Adipocyte (in vitro differentiated cells): ENCODE measurements around the gene SECTM1.

ENCODE experiments used
- DNase-seq: peaks from one replicate; pipeline ENCODE4 v3.0.0-alpha.2; 2015; ENCODE audit warnings: low read depth
- H3K27me3 ChIP-seq: replicated peaks from 2 replicates; pipeline ENCODE4 v1.7.0; 2013; ENCODE audit warnings: mild to moderate bottlenecking, low read length, moderate library complexity; ENCODE audit not compliant: control insufficient read depth, insufficient read depth
- H3K36me3 ChIP-seq: 2 replicates; pipeline ENCODE4 v1.7.0; 2013; ENCODE audit warnings: low read length, mild to moderate bottlenecking, moderate library complexity; ENCODE audit not compliant: control insufficient read depth, insufficient read depth, severe bottlenecking
- H3K4me1 ChIP-seq: 2 replicates; pipeline ENCODE4 v1.7.0; 2013; ENCODE audit warnings: mild to moderate bottlenecking, low read length, moderate library complexity; ENCODE audit not compliant: control insufficient read depth, insufficient read depth
- H3K4me3 ChIP-seq: 2 replicates; pipeline ENCODE4 v1.7.0; 2013; ENCODE audit warnings: mild to moderate bottlenecking, low read length, moderate library complexity
- H3K9ac ChIP-seq: 2 replicates; pipeline ENCODE4 v1.7.0; 2013; ENCODE audit warnings: mild to moderate bottlenecking, low read length, moderate library complexity
- H3K9me3 ChIP-seq: 2 replicates; pipeline ENCODE4 v1.7.0; 2013; ENCODE audit warnings: mild to moderate bottlenecking, low read length, moderate library complexity; ENCODE audit not compliant: control insufficient read depth

The SECTM1 gene

DNA sequence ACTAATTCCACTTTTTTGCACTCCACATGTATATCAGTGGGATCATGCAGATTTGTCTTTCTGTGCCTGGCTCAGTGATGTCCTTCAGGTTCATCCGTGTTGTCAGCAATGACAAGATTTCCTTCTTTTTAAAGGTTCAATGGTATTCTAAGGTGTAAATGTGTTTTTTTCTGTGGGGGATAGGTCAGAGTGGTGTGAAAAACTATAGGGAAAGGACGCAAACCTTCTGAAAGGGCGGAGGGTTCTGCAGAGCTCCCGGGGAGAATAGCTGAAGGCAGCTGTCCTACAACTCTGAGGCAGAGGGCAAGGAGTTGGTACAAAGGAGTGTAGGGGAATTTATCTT is 38.1 kb downstream of the SECTM1 start:
- Histone ChIP-seq H3K9me3 (no peaks in the 10 kb centered on the region), H3K4me1 (peaks cover 33% of the 10 kb centered on the region), H3K36me3 (no peaks in the 10 kb centered on the region), H3K27me3 (no peaks in the 10 kb centered on the region), H3K9ac (no peak overlapping the region), H3K4me3 (no peak overlapping the region)
- no peak for DNase-seq

GRCh38 chr17:82294064-82294773 is 39.3 kb downstream of the SECTM1 start:
- Histone ChIP-seq H3K9ac (peak overlapping the region; percentile 79), H3K9me3 (no peaks in the 10 kb centered on the region), H3K4me3 (peak overlapping the region; percentile 68), H3K4me1 (peaks cover 33% of the 10 kb centered on the region), H3K27me3 (no peaks in the 10 kb centered on the region), H3K36me3 (no peaks in the 10 kb centered on the region)
- no peak for DNase-seq

- peak overlapping the region; percentile 89 for H3K9ac ChIP-seq
- DNase-seq, result peak; percentile 98
- no peaks in the 10 kb centered on the region for H3K27me3 ChIP-seq
- no peaks in the 10 kb centered on the region for H3K36me3 ChIP-seq
- H3K9me3 ChIP-seq, result no peaks in the 10 kb centered on the region
- peak overlapping the region; percentile 91 for H3K4me3 ChIP-seq
- H3K4me1 ChIP-seq, result peaks cover 25% of the 10 kb centered on the region
These were observed 41.1 kb downstream of the SECTM1 start for GRCh38 chr17:82292251-82293154.

- H3K36me3 ChIP-seq, result no peaks in the 10 kb centered on the region
- no peaks in the 10 kb centered on the region for H3K9me3 ChIP-seq
- no peak for DNase-seq
- H3K9ac ChIP-seq, result peak overlapping the region; percentile 89
- peaks cover 21% of the 10 kb centered on the region for H3K4me1 ChIP-seq
- no peaks in the 10 kb centered on the region for H3K27me3 ChIP-seq
- H3K4me3 ChIP-seq, result peak overlapping the region; percentile 91
These were observed 41.9 kb downstream of the SECTM1 start for GRCh38 chr17:82291582-82292250.

DNA sequence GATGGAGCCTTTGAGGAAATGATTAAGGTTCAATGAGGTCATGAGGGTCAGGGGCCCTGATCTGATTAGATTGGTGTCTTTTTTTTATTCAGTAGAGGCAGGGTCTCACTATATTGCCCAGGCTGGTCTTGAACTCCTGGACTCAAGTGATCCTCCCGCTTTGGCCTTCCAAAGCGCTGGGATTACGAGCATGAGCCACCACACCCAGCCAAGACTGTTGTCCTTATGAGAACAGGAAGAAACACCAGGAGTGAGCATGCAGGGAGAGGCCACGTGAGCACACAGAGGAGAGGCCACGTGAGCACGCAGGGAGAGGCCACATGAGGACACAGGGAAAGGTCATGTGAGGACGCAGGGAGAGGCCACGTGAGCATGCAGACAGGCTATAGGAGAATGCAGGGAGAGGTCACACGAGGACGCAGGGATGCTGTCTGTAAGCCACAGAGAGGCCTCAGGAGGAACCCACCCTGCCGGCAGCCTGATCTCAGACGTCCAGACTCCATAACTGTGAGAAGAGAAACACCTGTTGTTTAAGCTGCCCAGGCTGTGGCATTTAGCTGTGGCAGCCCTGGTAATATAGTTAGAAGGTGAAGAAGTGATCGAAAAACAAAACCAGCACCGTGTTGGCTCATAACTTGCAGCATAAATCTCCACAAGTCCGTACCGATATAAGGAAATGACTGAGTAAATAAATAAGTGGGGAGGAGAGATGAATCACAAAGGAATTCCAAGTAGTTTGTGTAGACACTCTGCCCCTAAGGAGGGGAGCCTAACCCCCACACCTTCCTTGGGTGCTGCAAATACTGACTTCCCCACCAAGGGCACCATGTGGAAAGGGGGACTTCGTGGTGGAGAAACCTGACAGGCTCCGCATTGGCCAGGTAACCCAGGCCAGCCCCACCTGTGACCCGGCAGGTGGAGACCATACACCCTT is 45.4 kb downstream of the SECTM1 start:
- Histone ChIP-seq H3K36me3 (no peaks in the 10 kb centered on the region), H3K4me3 (no peak overlapping the region), H3K4me1 (peaks cover 9% of the 10 kb centered on the region), H3K27me3 (no peaks in the 10 kb centered on the region), H3K9me3 (no peaks in the 10 kb centered on the region), H3K9ac (peak overlapping the region; percentile 19)
- peak; percentile 29 for DNase-seq

- peak overlapping the region; percentile 19 for H3K9ac ChIP-seq
- DNase-seq, result no peak
- no peaks in the 10 kb centered on the region for H3K36me3 ChIP-seq
- H3K27me3 ChIP-seq, result no peaks in the 10 kb centered on the region
- no peak overlapping the region for H3K4me3 ChIP-seq
- H3K4me1 ChIP-seq, result peaks cover 9% of the 10 kb centered on the region
- no peaks in the 10 kb centered on the region for H3K9me3 ChIP-seq
These were observed 46.3 kb downstream of the SECTM1 start for GRCh38 chr17:82287013-82287867.

DNA sequence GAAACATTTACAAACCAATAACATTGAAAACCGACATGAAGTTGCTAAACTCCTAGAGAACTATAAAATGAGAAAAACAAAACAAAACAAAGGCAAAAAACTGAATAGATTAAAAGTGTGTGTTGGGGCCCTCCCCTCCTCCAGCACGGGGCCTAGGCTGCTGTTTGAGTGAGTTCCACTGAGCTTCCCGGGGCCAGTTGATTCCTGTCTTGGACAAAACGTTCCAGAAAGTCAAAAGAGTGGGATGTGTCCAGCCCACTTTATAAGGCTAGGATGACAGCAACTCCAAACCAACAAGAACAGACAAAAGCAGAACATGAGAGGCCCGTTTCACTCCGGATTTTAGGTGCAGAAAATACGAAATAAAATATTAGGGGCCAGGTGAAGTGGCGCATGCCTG is 48.4 kb downstream of the SECTM1 start:
- Histone ChIP-seq H3K27me3 (no peaks in the 10 kb centered on the region), H3K4me3 (no peak overlapping the region)
- no peak for DNase-seq

DNA sequence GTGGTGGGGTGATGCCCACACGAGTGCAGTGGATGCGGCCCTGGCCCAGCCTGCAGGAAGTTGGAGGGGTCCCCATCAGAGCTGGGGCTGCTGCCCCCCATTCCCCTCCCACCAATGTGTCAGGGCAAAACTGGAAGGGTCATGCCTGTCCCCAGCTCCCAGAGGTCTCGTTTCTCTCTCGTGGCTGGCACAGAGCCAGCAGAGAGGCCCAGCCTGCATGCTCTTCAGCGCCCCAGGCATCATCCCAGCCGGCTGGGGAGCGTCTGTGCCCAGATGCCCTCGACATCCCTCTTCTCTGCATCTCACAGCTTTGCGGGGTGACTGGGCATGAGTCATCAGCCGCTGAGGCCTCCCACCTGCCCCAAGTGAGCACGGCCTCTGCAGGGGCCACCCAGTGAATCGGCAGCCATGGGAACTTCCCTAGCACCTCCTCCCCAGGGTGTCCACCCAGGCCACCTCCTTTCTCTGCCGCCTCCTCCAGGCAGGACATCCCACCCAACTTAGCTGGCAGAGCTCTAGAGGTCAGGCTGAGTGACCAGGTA is 50.3 kb downstream of the SECTM1 start:
- H3K4me3 ChIP-seq, result no peak overlapping the region
- peaks cover 5% of the 10 kb centered on the region for H3K4me1 ChIP-seq
- H3K9me3 ChIP-seq, result no peaks in the 10 kb centered on the region
- no peaks in the 10 kb centered on the region for H3K27me3 ChIP-seq
- H3K9ac ChIP-seq, result no peak overlapping the region
- no peaks in the 10 kb centered on the region for H3K36me3 ChIP-seq
- peak; percentile 67 for DNase-seq

More for the DNA sequence above, 48.4 kb downstream of the SECTM1 start:
- H3K36me3 ChIP-seq, result no peaks in the 10 kb centered on the region
- H3K9me3 ChIP-seq, result no peaks in the 10 kb centered on the region
- H3K9ac ChIP-seq, result no peak overlapping the region
- peaks cover 5% of the 10 kb centered on the region for H3K4me1 ChIP-seq

GRCh38 chr17:82282239-82283207 is 51.0 kb downstream of the SECTM1 start:
- Histone ChIP-seq H3K9me3 (no peaks in the 10 kb centered on the region), H3K4me1 (peaks cover under 1% of the 10 kb centered on the region), H3K9ac (no peak overlapping the region), H3K27me3 (no peaks in the 10 kb centered on the region), H3K36me3 (no peaks in the 10 kb centered on the region), H3K4me3 (no peak overlapping the region)
- no peak for DNase-seq
